Right ventricle myocardium inferior (tissue), 1 donor: Measurements from ENCODE around the gene METTL6. TPM values are rescaled to one million over a fixed set of nuclear protein-coding genes. Genes with fewer than 3 reads are reported as not detected.

Experiments
- ATAC-seq: fragments of 200-7000 bp; cut with Tn5 transposase; one replicate; pipeline ENCODE4 v1.9.1; 2020; ENCODE audit warnings: mild to moderate bottlenecking, moderate library complexity
- DNase-seq: peaks from one replicate; pipeline ENCODE4 v3.0.0; 2021; ENCODE audit errors: missing footprints
- intact Hi-C: fragments of 100-400 bp; cut with DNase I; formaldehyde crosslinking; loops from one replicate; pipeline ENCODE4 v1.11.0; 2022
- total RNA-seq: library from RNA; stranded (reverse); fragmentation: NEBNext Ultra II Directional; extraction: Animal tissue kit (Norgen Biotek cat#: 25700); gene quantifications from one replicate; pipeline ENCODE4 v1.2.1, GENCODE V29; 2021
- donor health status: DM: no; HTN: yes; CAD: no; lungs with severe emphysema.

METTL6 gene
- total RNA-seq, 1 donor from 2014 or later = 6.8 TPM

GRCh38 chr3:15452961-15453360 lies 25.6 kb upstream of the METTL6 start:
- no peak for ATAC-seq
- DNase-seq = no peak
- intact Hi-C loops = no loop called here

DNA sequence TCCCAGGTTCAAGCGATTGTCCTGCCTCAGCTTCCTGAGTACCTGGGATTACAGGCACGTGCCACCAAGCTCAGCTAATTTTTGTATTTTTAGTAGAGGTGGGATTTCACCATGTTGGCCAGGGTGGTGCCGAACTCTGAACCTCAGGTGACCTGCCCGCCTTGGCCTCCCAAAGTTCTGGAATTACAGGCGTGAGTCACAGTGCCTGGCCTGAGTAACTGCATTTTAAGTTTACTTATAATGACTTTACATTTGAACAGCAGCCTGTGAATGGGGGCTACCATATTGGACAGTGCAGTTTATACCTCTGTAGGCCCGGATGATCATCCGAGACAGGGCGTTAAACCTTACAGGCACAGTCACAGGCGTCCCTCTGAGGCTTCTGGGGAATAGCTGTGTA lies 24.8 kb upstream of the METTL6 start:
- intact Hi-C loops = no loop called here
- ATAC-seq (no peak), DNase-seq (no peak)

DNA sequence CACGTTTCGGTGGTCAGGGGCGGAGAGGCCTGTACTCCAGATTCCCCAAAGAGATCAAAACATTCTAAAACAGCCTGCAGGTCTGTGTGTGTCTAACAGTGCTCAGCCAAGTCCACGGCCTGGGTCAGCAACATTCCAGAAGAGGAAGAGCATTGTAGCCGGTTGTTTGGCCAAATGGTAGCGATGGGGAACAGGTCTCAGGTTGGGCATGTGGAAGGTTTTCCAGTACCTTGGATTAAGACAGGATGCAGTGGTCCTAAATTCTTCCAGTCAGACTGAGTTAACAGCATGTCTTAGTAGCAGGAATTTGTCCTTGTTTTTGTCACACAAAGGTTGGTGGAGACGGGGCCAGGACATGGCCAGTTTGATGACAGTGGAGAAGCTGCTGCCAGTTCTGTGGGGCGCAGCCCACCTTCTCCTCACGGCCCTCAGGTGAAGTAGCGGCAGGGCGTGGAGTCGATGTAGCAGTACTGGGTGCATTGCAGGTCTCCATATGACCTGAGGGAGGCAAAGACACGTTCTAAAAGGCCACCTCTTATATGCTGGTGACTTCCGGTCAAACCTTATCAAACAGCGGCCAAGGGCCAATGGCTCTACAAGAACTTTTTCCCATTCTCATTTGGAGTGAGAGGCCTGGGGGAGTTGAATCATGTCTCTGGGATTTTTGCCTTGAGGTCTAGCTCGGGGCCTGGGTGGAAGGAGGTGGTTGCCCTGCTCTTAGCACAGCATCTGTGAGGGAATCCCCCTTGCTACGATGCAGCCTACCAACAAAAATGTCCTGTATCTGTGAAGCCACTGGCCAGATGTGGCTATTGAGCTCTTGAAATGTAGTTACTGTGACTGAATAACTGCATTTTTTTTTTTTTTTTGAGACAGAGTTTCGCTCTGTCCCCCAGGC lies 24.1 kb upstream of the METTL6 start:
- intact Hi-C loops = no loop called here
- ATAC-seq = no peak
- DNase-seq = no peak

- intact Hi-C loops = no loop called here
- DNase-seq (no peak), ATAC-seq (no peak)
These were observed 23.3 kb upstream of the METTL6 start for GRCh38 chr3:15450438-15451215.

DNA sequence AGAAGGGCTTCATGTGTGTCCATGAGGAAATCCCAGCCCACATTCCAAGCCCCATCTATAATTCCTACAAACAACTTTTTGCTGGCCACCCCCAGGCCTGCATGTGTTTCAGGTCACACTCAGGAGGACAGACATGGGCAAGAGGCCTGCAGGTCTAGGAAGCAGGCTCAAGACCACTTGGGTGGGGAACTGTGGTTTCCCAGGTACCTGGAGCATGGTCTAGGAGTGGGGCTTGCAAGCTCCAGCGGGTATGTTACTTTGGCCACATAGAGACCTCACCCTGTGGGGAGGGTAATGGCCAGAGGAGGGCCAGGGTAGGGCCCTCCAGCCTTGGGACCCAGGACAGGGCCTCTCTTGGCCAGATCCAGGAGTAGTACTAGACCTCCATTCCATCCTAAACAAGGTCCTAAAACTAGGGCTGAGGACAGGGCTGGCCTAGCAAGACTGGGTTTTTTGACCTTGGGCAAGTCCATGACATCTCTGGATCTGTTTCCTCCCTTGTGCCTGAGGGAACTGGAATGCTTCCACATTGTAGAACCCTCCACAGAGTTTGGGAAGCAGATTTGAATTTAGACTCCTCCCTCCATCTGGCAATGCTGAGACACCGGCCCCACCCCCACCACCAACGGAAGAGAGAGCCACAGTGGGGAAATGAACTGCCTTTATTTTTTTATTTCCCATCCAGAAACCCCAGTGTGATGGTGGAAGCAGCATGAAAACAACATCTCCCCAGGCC lies 22.3 kb upstream of the METTL6 start:
- DNase-seq (no peak), ATAC-seq (no peak)
- intact Hi-C loops = no loop called here

- ATAC-seq = no peak
- intact Hi-C loops = no loop called here
- DNase-seq = no peak
These were observed 16.6 kb upstream of the METTL6 start for GRCh38 chr3:15443826-15444524.

- intact Hi-C loops = no loop called here
- ATAC-seq (no peak), DNase-seq (no peak)
These were observed 13.5 kb upstream of the METTL6 start for GRCh38 chr3:15440891-15441290.

DNA sequence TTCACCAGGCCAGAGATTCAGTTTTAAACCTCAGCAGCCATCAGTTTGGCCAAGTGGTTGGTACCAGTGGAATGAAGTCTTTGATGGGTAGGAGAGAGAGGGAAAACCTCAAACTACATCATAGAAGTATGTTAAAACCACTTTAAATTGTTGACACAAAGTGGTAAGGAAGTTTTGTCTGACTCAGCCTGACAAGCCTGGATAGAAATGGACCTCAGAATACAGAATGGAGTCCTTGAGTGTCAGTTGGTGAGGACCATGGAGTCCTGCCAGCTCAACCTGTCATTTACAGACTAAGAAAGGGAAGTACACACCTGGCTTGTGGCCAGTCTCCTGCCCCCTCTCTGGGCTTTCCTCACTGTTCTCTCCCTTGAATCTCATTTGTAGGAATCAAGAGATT lies 12.1 kb upstream of the METTL6 start:
- intact Hi-C loops = no loop called here
- ATAC-seq (no peak), DNase-seq (no peak)

- intact Hi-C loops = no loop called here
- ATAC-seq (no peak), DNase-seq (no peak)
These were observed 11.6 kb upstream of the METTL6 start for GRCh38 chr3:15438983-15439382.

DNA sequence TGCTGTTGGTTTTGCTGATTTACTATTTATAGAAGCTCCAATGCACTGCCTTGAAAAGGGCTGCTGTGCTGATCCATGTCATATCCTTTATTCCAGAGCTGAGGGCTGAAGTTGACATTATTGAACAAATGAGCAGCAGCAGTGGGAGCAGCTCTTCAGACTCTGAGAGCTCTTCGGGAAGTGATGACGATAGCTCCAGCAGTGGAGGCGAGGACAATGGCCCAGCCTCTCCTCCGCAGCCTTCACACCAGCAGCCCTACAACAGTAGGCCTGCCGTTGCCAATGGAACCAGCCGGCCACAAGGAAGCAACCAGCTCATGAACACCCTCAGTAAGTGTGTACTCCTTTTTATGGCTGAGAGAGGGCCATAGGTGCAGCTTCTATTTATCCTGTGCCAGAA lies 8.9 kb upstream of the METTL6 start:
- ATAC-seq = no peak
- DNase-seq = no peak
- intact Hi-C loops = no loop called here

DNA sequence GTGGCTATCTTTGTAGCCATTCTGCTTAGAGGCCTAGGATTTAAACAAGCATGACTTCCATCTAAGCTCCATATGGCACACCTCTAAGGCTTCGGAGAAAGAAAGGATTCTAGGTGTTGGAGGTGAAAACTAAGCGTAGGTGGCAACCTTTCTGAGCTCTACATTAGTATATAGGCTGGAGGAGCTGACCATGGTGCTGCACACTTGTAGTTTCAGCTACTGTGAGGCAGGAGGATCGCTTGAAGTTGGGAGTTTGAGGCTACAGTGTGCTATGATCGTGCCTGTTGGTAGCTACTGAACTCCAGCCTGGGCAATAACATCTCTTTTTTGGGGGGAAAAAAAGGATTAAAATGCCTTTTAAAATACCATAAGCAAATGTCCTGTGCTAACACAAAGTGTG lies 7.4 kb upstream of the METTL6 start:
- no peak for DNase-seq
- intact Hi-C loops = no loop called here
- ATAC-seq = no peak

- ATAC-seq (no peak), DNase-seq (no peak)
- intact Hi-C loops = no loop called here
These were observed 6.2 kb upstream of the METTL6 start for GRCh38 chr3:15433531-15433930.

- DNase-seq (no peak), ATAC-seq (peak; percentile 45)
- intact Hi-C loops = no loop called here
These were observed 4.0 kb upstream of the METTL6 start for GRCh38 chr3:15431256-15431837.

GRCh38 chr3:15430624-15431023 lies 3.3 kb upstream of the METTL6 start:
- no peak for ATAC-seq
- intact Hi-C loops = no loop called here
- DNase-seq = no peak

GRCh38 chr3:15429080-15429479 lies 1.7 kb upstream of the METTL6 start:
- ATAC-seq (no peak), DNase-seq (no peak)
- intact Hi-C loops = no loop called here

- intact Hi-C loops = no loop called here
- DNase-seq (no peak), ATAC-seq (no peak)
These were observed 1.2 kb upstream of the METTL6 start for GRCh38 chr3:15428539-15428938.

- intact Hi-C loops = loop anchor here (2.0 kb wide), 1 partner anchor 129 kb away; no protein-coding TSS in a partner anchor
- ATAC-seq (no peak), DNase-seq (no peak)
These were observed 637 bp upstream of the METTL6 start for GRCh38 chr3:15427981-15428380.

DNA sequence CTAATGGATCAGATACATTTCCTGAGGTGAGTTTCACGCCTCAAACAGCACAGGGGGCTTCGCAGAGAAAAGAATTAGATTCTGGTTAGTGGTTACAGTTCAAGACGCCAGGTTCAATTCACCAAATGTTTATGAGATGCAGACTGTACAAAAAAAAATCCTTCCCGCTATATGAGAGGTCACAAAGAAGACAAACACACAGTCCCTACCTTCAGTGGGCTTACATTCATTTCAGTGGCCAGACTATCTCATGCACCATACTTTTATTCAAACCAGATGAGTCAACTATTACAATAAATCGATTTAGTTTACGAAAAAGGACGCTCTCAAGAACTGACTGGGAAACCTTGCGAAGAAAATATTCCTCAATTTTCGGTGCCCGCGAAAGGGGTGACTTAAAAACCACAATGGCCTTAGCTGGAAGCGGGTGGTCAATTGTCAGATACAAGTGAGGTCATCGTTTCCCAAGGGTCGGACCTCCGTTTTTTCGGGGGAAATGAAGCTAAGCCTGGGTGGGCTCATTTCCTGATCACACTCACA lies 695 bp downstream of the METTL6 start:
- intact Hi-C loops = loop anchor here (2.0 kb wide), 1 partner anchor 130 kb away; no protein-coding TSS in a partner anchor
- ATAC-seq (no peak), DNase-seq (no peak)
